H1 (cell line): ENCODE data around the gene SENP2. TPM values are rescaled to one million over a fixed set of nuclear protein-coding genes. Genes with fewer than 3 reads are reported as not detected.

Experiments used
- CTCF ChIA-PET: fragments of 300-600 bp; sonication (Branson Sonifier 250); formaldehyde crosslinking; loops from one replicate; lab custom pipeline; 2021; ENCODE audit not compliant: partially characterized antibody; lab: Charles Lee
- POLR2A ChIA-PET: fragments of 300-600 bp; sonication (Branson Sonifier 250); formaldehyde crosslinking; loops from one replicate; lab custom pipeline; 2021; ENCODE audit warnings: inconsistent platforms; ENCODE audit not compliant: partially characterized antibody; lab: Charles Lee
- DNase-seq, 2 experiments: peaks; one replicate each; pipeline versions ENCODE4 v3.0.0 to v3.0.0-alpha.2; 2010 to 2022; ENCODE audit warnings: low spot score in 2 of 2, low read depth in 1 of 2, mixed read lengths in 1 of 2
- FAIRE-seq: peaks from 2 replicates; lab custom pipeline; 2011; peaks lifted over from hg19 to GRCh38; lab: Jason Lieb, UNC
- H2AFZ ChIP-seq: 2 replicates; pipeline ENCODE4 v1.8.1; 2012; ENCODE audit warnings: low read length, inconsistent platforms
- H2AK5ac ChIP-seq: 2 replicates; pipeline ENCODE4 v1.6.1; 2013; ENCODE audit warnings: low read depth, low read length
- H2BK120ac ChIP-seq: replicated peaks from 2 replicates; pipeline ENCODE3; 2013; ENCODE audit warnings: low read depth, low read length, inconsistent platforms
- H2BK12ac ChIP-seq: 2 replicates; pipeline ENCODE4 v1.6.1; 2013; ENCODE audit warnings: low read depth, low read length
- H2BK15ac ChIP-seq: 2 replicates; pipeline ENCODE4 v1.6.1; 2013; ENCODE audit warnings: low read length
- H2BK20ac ChIP-seq: 2 replicates; pipeline ENCODE4 v1.6.1; 2013; ENCODE audit warnings: low read length
- H2BK5ac ChIP-seq: 2 replicates; pipeline ENCODE4 v1.6.1; 2013; ENCODE audit warnings: low read depth, low read length
- H3K14ac ChIP-seq: 2 replicates; pipeline ENCODE4 v1.6.1; 2013; ENCODE audit warnings: inconsistent platforms; ENCODE audit not compliant: insufficient read length
- H3K18ac ChIP-seq: 2 replicates; pipeline ENCODE4 v1.6.1; 2013; ENCODE audit warnings: low read length; ENCODE audit errors: extremely low read depth
- H3K23ac ChIP-seq: 2 replicates; pipeline ENCODE4 v1.6.1; 2013; ENCODE audit warnings: inconsistent platforms; ENCODE audit not compliant: insufficient read length
- H3K23me2 ChIP-seq: 2 replicates; pipeline ENCODE4 v1.6.1; 2013; ENCODE audit warnings: low read depth, low read length
- H3K27ac ChIP-seq: 2 replicates; pipeline ENCODE4 v1.6.1; 2011; ENCODE audit warnings: low read depth, low read length, inconsistent platforms
- H3K27me3 ChIP-seq, 4 experiments: replicated peaks in 1 of 4; 1 replicate in 1 of 4; 2 replicates in 3 of 4; pipeline versions ENCODE4 v1.6.1 to v1.8.1; 2011 to 2013; ENCODE audit warnings: low read length in 3 of 4, mild to moderate bottlenecking in 3 of 4, inconsistent platforms in 2 of 4, mixed read lengths in 2 of 4, moderate library complexity in 1 of 4; ENCODE audit not compliant: control insufficient read depth in 3 of 4, insufficient read depth in 3 of 4; ENCODE audit errors: extremely low read depth in 1 of 4
- H3K36me3 ChIP-seq, 4 experiments: 2 replicates each; pipeline versions ENCODE4 v1.6.1 to v1.8.1; 2011 to 2013; ENCODE audit warnings: mild to moderate bottlenecking in 4 of 4, low read length in 3 of 4, moderate library complexity in 2 of 4, control low read depth in 1 of 4, inconsistent platforms in 1 of 4; ENCODE audit not compliant: insufficient read depth in 4 of 4, control insufficient read depth in 2 of 4
- H3K4ac ChIP-seq: replicated peaks from 2 replicates; pipeline ENCODE3; 2013; ENCODE audit warnings: low read length, low read depth, mixed read lengths, inconsistent platforms; ENCODE audit not compliant: insufficient read length
- H3K4me1 ChIP-seq, 4 experiments: replicated peaks in 1 of 4; 1 replicate in 1 of 4; 2 replicates in 3 of 4; pipeline versions ENCODE4 v1.6.1 to v1.8.1; 2011 to 2013; ENCODE audit warnings: low read length in 3 of 4, inconsistent platforms in 2 of 4, mixed read lengths in 1 of 4; ENCODE audit not compliant: insufficient read depth in 4 of 4, control insufficient read depth in 3 of 4
- H3K4me2 ChIP-seq, 2 experiments: 2 replicates each; pipeline versions ENCODE4 v1.6.1 to v1.8.1; 2011 to 2013; ENCODE audit warnings: low read depth in 2 of 2, low read length in 2 of 2, control low read depth in 1 of 2, inconsistent platforms in 1 of 2, mild to moderate bottlenecking in 1 of 2; ENCODE audit not compliant: insufficient read depth in 1 of 2
- H3K4me3 ChIP-seq, 4 experiments: fragments of 200-600, 300-600 bp in 1 of 4; sonication (generic), shearing (Covaris generic), sonication (Bioruptor Twin) in 1 of 4; 2 replicates each; pipeline versions ENCODE4 v1.5.1 to v1.8.1; 2011 to 2016; ENCODE audit warnings: low read length in 4 of 4, low read depth in 3 of 4, control low read depth in 2 of 4, inconsistent platforms in 2 of 4, mild to moderate bottlenecking in 2 of 4, mixed read lengths in 1 of 4, moderate library complexity in 1 of 4; ENCODE audit not compliant: insufficient read depth in 2 of 4; ENCODE audit errors: extremely low read depth in 1 of 4
- H3K56ac ChIP-seq: replicated peaks from 2 replicates; pipeline ENCODE3; 2013; ENCODE audit warnings: low read depth, mild to moderate bottlenecking, mixed read lengths, low read length, inconsistent platforms; ENCODE audit not compliant: insufficient read length
- H3K79me1 ChIP-seq: 2 replicates; pipeline ENCODE4 v1.6.1; 2013; ENCODE audit warnings: low read depth, low read length, control low read depth
- H3K79me2 ChIP-seq, 2 experiments: 2 replicates each; pipeline versions ENCODE4 v1.6.1 to v1.8.1; 2012 to 2013; ENCODE audit warnings: low read length in 2 of 2, mild to moderate bottlenecking in 2 of 2, inconsistent platforms in 1 of 2; ENCODE audit not compliant: insufficient read depth in 2 of 2, control insufficient read depth in 1 of 2
- H3K9ac ChIP-seq, 4 experiments: replicated peaks in 1 of 4; 1 replicate in 1 of 4; 2 replicates in 3 of 4; pipeline versions ENCODE4 v1.6.1 to v1.8.1; 2011 to 2013; ENCODE audit warnings: low read depth in 3 of 4, low read length in 3 of 4, control low read depth in 2 of 4, mild to moderate bottlenecking in 2 of 4, moderate library complexity in 2 of 4, inconsistent platforms in 1 of 4; ENCODE audit errors: extremely low read depth in 1 of 4
- H3K9me3 ChIP-seq, 2 experiments: 2 replicates each; pipeline versions ENCODE4 v1.6.1 to v1.8.1; 2012 to 2013; ENCODE audit warnings: mild to moderate bottlenecking in 2 of 2, moderate library complexity in 2 of 2, control low read depth in 1 of 2, inconsistent platforms in 1 of 2, low read depth in 1 of 2, low read length in 1 of 2, mixed read lengths in 1 of 2; ENCODE audit not compliant: insufficient read depth in 2 of 2
- H4K20me1 ChIP-seq, 2 experiments: replicated peaks in 1 of 2; 2 replicates each; pipeline versions ENCODE3 to v1.8.1; 2011 to 2013; ENCODE audit warnings: inconsistent platforms in 2 of 2, low read length in 2 of 2, mild to moderate bottlenecking in 1 of 2; ENCODE audit not compliant: insufficient read depth in 2 of 2, control insufficient read depth in 1 of 2
- H4K5ac ChIP-seq: 2 replicates; pipeline ENCODE4 v1.6.1; 2013; ENCODE audit warnings: low read length, low read depth, mixed read lengths, inconsistent platforms; ENCODE audit not compliant: insufficient read length
- H4K8ac ChIP-seq: 2 replicates; pipeline ENCODE4 v1.8.0; 2013; ENCODE audit warnings: mild to moderate bottlenecking, moderate library complexity, low read length, inconsistent platforms; ENCODE audit not compliant: insufficient read depth; ENCODE audit errors: extremely low read depth
- H4K91ac ChIP-seq: replicated peaks from 2 replicates; pipeline ENCODE3; 2013; ENCODE audit warnings: low read length, mixed read lengths, inconsistent platforms; ENCODE audit not compliant: insufficient read length
- ASH2L ChIP-seq: fragments of 200-600, 300-600 bp; sonication (generic); IDR thresholded peaks from one replicate; pipeline ENCODE4 v1.7.1; 2017; ENCODE audit warnings: low read length
- BACH1 ChIP-seq: IDR thresholded peaks from 2 replicates; pipeline ENCODE4 v1.6.1; 2012; ENCODE audit warnings: low read length, improper control_type of control experiment
- CBX8 ChIP-seq: fragments of 300-800, 300-1000 bp; sonication (generic); IDR thresholded peaks from 2 replicates; pipeline ENCODE4 v1.7.1; 2016; ENCODE audit warnings: low read depth, low read length, borderline replicate concordance
- CHD1 ChIP-seq: IDR thresholded peaks from 2 replicates; pipeline ENCODE4 v1.6.1; 2012; ENCODE audit warnings: low read depth, low read length, improper control_type of control experiment
- MAFK ChIP-seq: IDR thresholded peaks from 2 replicates; pipeline ENCODE4 v1.6.1; 2012; ENCODE audit warnings: low read depth, mild to moderate bottlenecking, improper control_type of control experiment, low read length
- NANOG ChIP-seq: IDR thresholded peaks from 2 replicates; pipeline ENCODE4 v1.6.1; 2011; ENCODE audit warnings: low read length, low read depth, mild to moderate bottlenecking, inconsistent platforms; ENCODE audit not compliant: insufficient read depth, poor library complexity, severe bottlenecking
- RFX5 ChIP-seq: IDR thresholded peaks from 2 replicates; pipeline ENCODE4 v1.6.1; 2011; ENCODE audit warnings: low read depth, low read length, improper control_type of control experiment, borderline replicate concordance
- SP1 ChIP-seq: IDR thresholded peaks from 2 replicates; pipeline ENCODE4 v1.6.1; 2011; ENCODE audit warnings: low read depth, low read length
- SUZ12 ChIP-seq: fragments of 200-600 bp; sonication (generic); IDR thresholded peaks from 2 replicates; pipeline ENCODE4 v1.6.1; 2012; ENCODE audit warnings: mild to moderate bottlenecking, inconsistent platforms, low read length, moderate library complexity, mixed read lengths
- TBP ChIP-seq: IDR thresholded peaks from 2 replicates; pipeline ENCODE4 v1.6.1; 2011; ENCODE audit warnings: low read depth, low read length, improper control_type of control experiment
- WGBS, 2 experiments: shearing (Covaris generic) in 1 of 2; methylation state at CpG; one replicate each; pipeline versions ENCODE4 v1.1.6 to v1.1.7; 2013 to 2015; ENCODE audit warnings: low lambda C conversion rate in 2 of 2, mixed read lengths in 2 of 2, inconsistent platforms in 1 of 2, low coverage in 1 of 2, missing lambda C conversion rate in 1 of 2; ENCODE audit not compliant: insufficient replicate concordance in 2 of 2, insufficient coverage in 1 of 2, insufficient read length in 1 of 2; ENCODE audit errors: extremely low coverage in 1 of 2, missing lambda C conversion rate in 1 of 2; 5-methylcytosine and 5-hydroxymethylcytosine counted together
- polyA plus RNA-seq, 7 experiments: library from polyadenylated mRNA; depleted of rRNA in 3 of 7; stranded (reverse) in 5 of 7; unstranded in 2 of 7; fragments of >200 nt in 5 of 7; fragments of 200-250 nt in 2 of 7; gene quantifications; 1 replicate in 5 of 7; 2 replicates in 1 of 7; 4 replicates in 1 of 7; pipeline versions ENCODE4 v1.2.1 to v1.2.3, GENCODE V29; 2011 to 2013; ENCODE audit warnings: missing spikeins in 2 of 7, mixed read lengths in 2 of 7
- total RNA-seq: library from RNA; stranded (reverse); fragmentation: NEBNext Ultra II Directional; extraction: Animal tissue kit (Norgen Biotek cat#: 25700); gene quantifications from 2 replicates; pipeline ENCODE4 v1.2.1, GENCODE V29; 2021
- TF ChIP-seq, protein P1 (sequence below): IDR thresholded peaks from 2 replicates; pipeline ENCODE4 v1.6.1; 2012; ENCODE audit warnings: inconsistent platforms

SENP2 gene
- total and polyA plus RNA-seq, 2 of the 8 experiments (the other 6 are each of a cell fraction or from before 2014, with no cell fraction given): 25.2 to 69.3 TPM

DNA sequence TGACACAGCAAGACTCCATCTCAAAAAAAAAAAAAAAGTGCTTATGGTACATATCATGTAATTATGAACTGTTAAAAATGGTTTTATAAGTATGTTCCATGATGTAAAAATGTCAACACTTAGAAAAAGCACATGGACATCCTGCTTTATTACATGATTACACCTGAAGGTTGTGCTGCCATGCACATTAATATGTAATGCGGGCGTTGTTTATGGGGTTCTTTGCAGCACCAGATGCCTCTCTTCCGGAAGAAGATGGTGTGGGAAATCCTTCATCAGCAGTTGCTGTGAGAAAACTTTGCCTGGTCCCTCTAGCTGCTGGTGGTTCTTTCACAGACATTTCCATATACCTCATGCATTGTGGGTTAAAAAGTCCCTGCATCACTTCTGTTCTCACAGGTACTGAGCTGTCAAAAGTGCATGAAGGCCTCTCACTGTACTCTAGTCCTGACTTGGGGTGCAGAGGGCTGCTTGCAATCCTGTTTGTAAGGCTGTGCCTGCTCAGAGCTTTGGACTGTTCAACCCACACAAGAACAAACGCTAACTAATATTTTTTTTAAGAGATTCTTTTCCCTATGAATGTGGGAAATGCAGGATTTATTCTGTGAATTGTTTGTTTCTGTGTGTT, 43.6 kb downstream of the SENP2 start:
- H3K4me2 ChIP-seq: no peak overlapping the region
- H4K91ac ChIP-seq: no peak overlapping the region
- no peak overlapping the region for H3K27ac ChIP-seq
- H3K9ac ChIP-seq: no peak overlapping the region
- H3K4me3 ChIP-seq: no peak overlapping the region
- no peak overlapping the region for H3K23ac ChIP-seq
- CTCF ChIA-PET: no interaction called here
- H4K8ac ChIP-seq: no peak overlapping the region
- no peaks in the 10 kb centered on the region for H3K79me2 ChIP-seq
- H3K14ac ChIP-seq: no peak overlapping the region
- H2BK12ac ChIP-seq: no peak overlapping the region
- FAIRE-seq: no peak
- H3K79me1 ChIP-seq: no peaks in the 10 kb centered on the region; the same call in 1 of the 2 replicates
- 93% methylated on average over 4 of the region's 4 CpGs; no CpG with 5 or more reads in 1 of the 2 experiments for whole genome bisulfite sequencing, 2 experiments
- peaks cover 18 to 63% (median 38%) of the 10 kb centered on the region in 4 experiments for H3K36me3 ChIP-seq
- H2AFZ ChIP-seq: no peak overlapping the region
- no peak overlapping the region for H2BK20ac ChIP-seq
- H2AK5ac ChIP-seq: no peak overlapping the region
- no peaks in the 10 kb centered on the region; a peak in 1 of 7 replicates for H3K27me3 ChIP-seq
- no peak overlapping the region for H3K56ac ChIP-seq
- H2BK120ac ChIP-seq: no peak overlapping the region
- no peaks in the 10 kb centered on the region for H3K9me3 ChIP-seq
- POLR2A ChIA-PET: interaction anchor here (0.7 to 2.5 kb wide), 6 partner anchors 11 to 35 kb away, joined by 3 to 7 read pairs (median 4); no protein-coding TSS in a partner anchor
- H4K5ac ChIP-seq: no peak overlapping the region
- no peaks in the 10 kb centered on the region for H3K4me1 ChIP-seq
- H3K18ac ChIP-seq: no peak overlapping the region
- peaks cover 0 to 2% of the 10 kb centered on the region in 2 experiments for H4K20me1 ChIP-seq
- DNase-seq: no peak
- no peak overlapping the region for H2BK5ac ChIP-seq
- H3K4ac ChIP-seq: no peak overlapping the region
- no peak overlapping the region for H2BK15ac ChIP-seq
- TF ChIP-seq CHD1: no peak
- no peak for TF ChIP-seq NANOG
- TF ChIP-seq TBP: no peak
- no peak for TF ChIP-seq BACH1
- no peak for TF ChIP-seq CBX8
- TF ChIP-seq RFX5: no peak
- no peak for TF ChIP-seq MAFK
- TF ChIP-seq, protein P1, sequence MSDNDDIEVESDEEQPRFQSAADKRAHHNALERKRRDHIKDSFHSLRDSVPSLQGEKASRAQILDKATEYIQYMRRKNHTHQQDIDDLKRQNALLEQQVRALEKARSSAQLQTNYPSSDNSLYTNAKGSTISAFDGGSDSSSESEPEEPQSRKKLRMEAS: no peak
- no peak for TF ChIP-seq SP1
- TF ChIP-seq SUZ12: no peak
- no peak for TF ChIP-seq ASH2L
- TF ChIP-seq, all 59 proteins: peak for 0
- no peaks in the 10 kb centered on the region for H3K23me2 ChIP-seq
